Measurements from ENCODE around the gene CTLA4.

DNA sequence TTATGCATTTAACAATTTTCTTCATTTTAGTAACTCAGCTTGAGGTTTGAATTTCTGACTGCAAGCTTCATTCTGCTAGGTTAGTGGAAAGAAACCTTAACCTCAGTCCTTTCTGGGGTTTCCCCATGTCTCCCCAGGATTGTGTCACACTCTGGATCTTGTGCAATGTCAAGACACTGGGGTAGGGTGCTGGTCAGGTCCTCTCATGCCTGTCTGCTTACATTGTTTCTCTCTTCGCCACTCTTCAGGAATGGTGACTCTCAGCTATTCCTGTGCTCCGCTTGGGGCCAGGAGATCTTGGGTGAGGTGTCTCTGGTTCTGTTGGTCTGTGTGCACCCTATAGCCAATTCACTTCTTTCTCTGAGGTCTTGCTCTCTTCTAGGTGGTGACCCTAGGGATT is 23.9 kb downstream of the CTLA4 start:
- TF ChIP-seq, protein P1, sequence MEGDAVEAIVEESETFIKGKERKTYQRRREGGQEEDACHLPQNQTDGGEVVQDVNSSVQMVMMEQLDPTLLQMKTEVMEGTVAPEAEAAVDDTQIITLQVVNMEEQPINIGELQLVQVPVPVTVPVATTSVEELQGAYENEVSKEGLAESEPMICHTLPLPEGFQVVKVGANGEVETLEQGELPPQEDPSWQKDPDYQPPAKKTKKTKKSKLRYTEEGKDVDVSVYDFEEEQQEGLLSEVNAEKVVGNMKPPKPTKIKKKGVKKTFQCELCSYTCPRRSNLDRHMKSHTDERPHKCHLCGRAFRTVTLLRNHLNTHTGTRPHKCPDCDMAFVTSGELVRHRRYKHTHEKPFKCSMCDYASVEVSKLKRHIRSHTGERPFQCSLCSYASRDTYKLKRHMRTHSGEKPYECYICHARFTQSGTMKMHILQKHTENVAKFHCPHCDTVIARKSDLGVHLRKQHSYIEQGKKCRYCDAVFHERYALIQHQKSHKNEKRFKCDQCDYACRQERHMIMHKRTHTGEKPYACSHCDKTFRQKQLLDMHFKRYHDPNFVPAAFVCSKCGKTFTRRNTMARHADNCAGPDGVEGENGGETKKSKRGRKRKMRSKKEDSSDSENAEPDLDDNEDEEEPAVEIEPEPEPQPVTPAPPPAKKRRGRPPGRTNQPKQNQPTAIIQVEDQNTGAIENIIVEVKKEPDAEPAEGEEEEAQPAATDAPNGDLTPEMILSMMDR (IDR thresholded peaks at IDR 0.05) = no peak
- no peak for TF ChIP-seq POLR2AphosphoS5 (IDR thresholded peaks at IDR 0.05)

All from esophagus muscularis mucosa (tissue), 3 donors.